NB4 (cell line): ENCODE results near the gene PRKD1.

Experiments used
- CTCF ChIP-seq: IDR thresholded peaks from one replicate; pipeline ENCODE4 v1.5.1; 2012; ENCODE audit warnings: low read depth, low read length
- MYC ChIP-seq: IDR thresholded peaks from 2 replicates; pipeline ENCODE4 v1.6.1; 2011; ENCODE audit warnings: low read depth, low read length
- POLR2A ChIP-seq: IDR thresholded peaks from 2 replicates; pipeline ENCODE4 v1.6.1; 2011; ENCODE audit warnings: mild to moderate bottlenecking; ENCODE audit not compliant: insufficient read length; ENCODE audit errors: extremely low read depth
- TF ChIP-seq, protein P1 (sequence below): IDR thresholded peaks from 2 replicates; pipeline ENCODE4 v1.6.1; 2011; ENCODE audit warnings: low read depth, low read length

DNA sequence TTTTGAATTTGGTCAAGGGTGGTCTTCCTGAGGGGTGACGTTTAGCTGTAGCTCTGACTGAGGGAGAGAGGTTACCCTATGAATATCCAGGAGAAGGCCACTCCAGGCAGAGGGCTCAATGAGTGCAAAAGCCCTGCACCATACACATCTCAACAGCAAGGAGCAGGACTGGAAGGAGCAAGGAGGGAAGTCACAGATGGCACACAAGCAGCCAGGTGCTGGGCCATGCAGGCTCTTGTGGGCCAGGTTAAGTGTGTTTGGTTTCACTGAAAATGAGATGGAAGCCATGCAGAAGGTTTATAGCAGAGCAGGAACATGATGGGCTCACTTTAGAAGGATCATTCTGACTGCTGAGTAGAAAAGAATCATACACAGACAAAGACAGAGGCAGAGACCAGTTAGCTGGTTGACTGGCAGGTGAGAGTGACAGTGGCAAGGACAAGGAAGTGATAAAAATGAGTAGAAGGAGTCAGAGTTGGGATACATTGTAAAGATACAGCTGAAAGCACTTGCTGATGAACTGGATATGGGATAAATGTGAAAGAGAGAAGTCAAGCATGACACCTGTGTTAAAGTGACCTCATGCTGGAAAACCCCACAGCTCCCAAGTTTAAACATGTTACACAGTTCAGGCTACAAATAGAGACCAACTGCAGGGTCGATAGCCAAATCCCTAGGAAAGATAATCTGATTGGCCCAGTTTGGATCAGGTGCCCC lies 81.2 kb downstream of the PRKD1 start:
- TF ChIP-seq CTCF (no peak), POLR2A (no peak), MYC (no peak)
- TF ChIP-seq, protein P1, sequence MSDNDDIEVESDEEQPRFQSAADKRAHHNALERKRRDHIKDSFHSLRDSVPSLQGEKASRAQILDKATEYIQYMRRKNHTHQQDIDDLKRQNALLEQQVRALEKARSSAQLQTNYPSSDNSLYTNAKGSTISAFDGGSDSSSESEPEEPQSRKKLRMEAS: no peak
